WTC11 (cell line): ENCODE data around the gene KDM3B. TPM values are rescaled to one million over a fixed set of nuclear protein-coding genes. Genes with fewer than 3 reads are reported as not detected.

Experiments used
- ATAC-seq: fragments of 200-7000 bp; cut with Tn5 transposase; 2 replicates; pipeline ENCODE4 v1.10.0; 2021; ENCODE audit warnings: mild to moderate bottlenecking, moderate library complexity
- CTCF ChIA-PET: fragments of 300-600 bp; sonication (Branson Sonifier 250); formaldehyde crosslinking; loops from one replicate; lab custom pipeline; 2021; ENCODE audit warnings: antibody characterized with exemption; lab: Charles Lee
- POLR2A ChIA-PET: fragments of 350-600 bp; sonication (Branson Sonifier 250); formaldehyde crosslinking; loops from one replicate; lab custom pipeline; 2021; ENCODE audit warnings: antibody characterized with exemption; lab: Charles Lee
- DNase-seq: peaks from one replicate; pipeline ENCODE4 v3.0.0; 2021; ENCODE audit warnings: low spot score
- H3K27ac Mint-ChIP-seq: 2 replicates; pipeline ENCODE4 v1.8.0; 2021; ENCODE audit warnings: mixed read lengths
- H3K27me3 Mint-ChIP-seq: 2 replicates; pipeline ENCODE4 v1.8.0; 2021; ENCODE audit warnings: low read depth, mild to moderate bottlenecking, moderate library complexity, mixed read lengths
- H3K36me3 Mint-ChIP-seq: 2 replicates; pipeline ENCODE4 v1.8.0; 2021; ENCODE audit warnings: mixed read lengths
- H3K4me1 Mint-ChIP-seq: 2 replicates; pipeline ENCODE4 v1.8.0; 2022; ENCODE audit warnings: mixed read lengths
- H3K4me3 Mint-ChIP-seq: 2 replicates; pipeline ENCODE4 v1.8.0; 2021; ENCODE audit warnings: mild to moderate bottlenecking, moderate library complexity, mixed read lengths
- H3K9me3 Mint-ChIP-seq: 2 replicates; pipeline ENCODE4 v1.8.0; 2021; ENCODE audit warnings: mixed read lengths
- ATF1 ChIP-seq: sonication (generic); formaldehyde crosslinking; IDR thresholded peaks from 2 replicates; pipeline ENCODE4 v1.8.1; 2023; ENCODE audit warnings: mild to moderate bottlenecking, moderate library complexity, missing genetic modification reagents
- CDX4 ChIP-seq: fragments of 250-450 bp; sonication (Bioruptor Pico); IDR thresholded peaks from 2 replicates; pipeline ENCODE4 v1.9.0; 2021; ENCODE audit warnings: moderate library complexity, mild to moderate bottlenecking, inconsistent platforms, borderline replicate concordance
- CREM ChIP-seq: sonication (generic); formaldehyde crosslinking; IDR thresholded peaks from 2 replicates; pipeline ENCODE4 v1.8.1; 2022; ENCODE audit warnings: mild to moderate bottlenecking, missing genetic modification reagents, moderate library complexity
- CTCF ChIP-seq: fragments of 200-600 bp; IDR thresholded peaks from 2 replicates; pipeline ENCODE4 v1.8.0; 2022; ENCODE audit warnings: antibody characterized with exemption
- EMX1 ChIP-seq: fragments of 250-450 bp; sonication (Bioruptor Pico); IDR thresholded peaks from 2 replicates; pipeline ENCODE4 v1.8.0; 2021; ENCODE audit warnings: mild to moderate bottlenecking
- ESRRA ChIP-seq: sonication (generic); formaldehyde crosslinking; IDR thresholded peaks from 2 replicates; pipeline ENCODE4 v1.8.1; 2022; ENCODE audit warnings: mild to moderate bottlenecking, missing genetic modification reagents, borderline replicate concordance
- FOXJ3 ChIP-seq: sonication (generic); formaldehyde crosslinking; IDR thresholded peaks from 2 replicates; pipeline ENCODE4 v1.9.0; 2021; ENCODE audit warnings: missing genetic modification reagents, mild to moderate bottlenecking, borderline replicate concordance
- MYBL2 ChIP-seq: sonication (generic); formaldehyde crosslinking; IDR thresholded peaks from 2 replicates; pipeline ENCODE4 v1.8.1; 2023; ENCODE audit warnings: mild to moderate bottlenecking, moderate library complexity, missing genetic modification reagents
- NFE2L1 ChIP-seq: sonication (generic); formaldehyde crosslinking; IDR thresholded peaks from 2 replicates; pipeline ENCODE4 v1.8.1; 2023; ENCODE audit warnings: missing genetic modification reagents
- NR2C2 ChIP-seq: sonication (generic); formaldehyde crosslinking; IDR thresholded peaks from 2 replicates; pipeline ENCODE4 v1.8.0; 2022; ENCODE audit warnings: mild to moderate bottlenecking, missing genetic modification reagents
- PREB ChIP-seq: sonication (generic); formaldehyde crosslinking; IDR thresholded peaks from 2 replicates; pipeline ENCODE4 v1.8.1; 2022; ENCODE audit warnings: mild to moderate bottlenecking, missing genetic modification reagents, moderate library complexity, borderline replicate concordance
- SMAD4 ChIP-seq: sonication (generic); formaldehyde crosslinking; IDR thresholded peaks from 2 replicates; pipeline ENCODE4 v1.8.0; 2022; ENCODE audit warnings: mild to moderate bottlenecking, missing genetic modification reagents
- TCF7 ChIP-seq: sonication (generic); formaldehyde crosslinking; IDR thresholded peaks from 2 replicates; pipeline ENCODE4 v1.8.0; 2022; ENCODE audit warnings: mild to moderate bottlenecking, low read depth, missing genetic modification reagents, moderate library complexity
- TEAD4 ChIP-seq: sonication (generic); formaldehyde crosslinking; IDR thresholded peaks from 2 replicates; pipeline ENCODE4 v1.8.0; 2022; ENCODE audit warnings: mild to moderate bottlenecking, missing genetic modification reagents
- TP53 ChIP-seq: sonication (generic); formaldehyde crosslinking; IDR thresholded peaks from 2 replicates; pipeline ENCODE4 v1.8.1; 2023; ENCODE audit warnings: mild to moderate bottlenecking, missing genetic modification reagents
- ZNF416 ChIP-seq: fragments of 250-450 bp; sonication (Bioruptor Pico); IDR thresholded peaks from 2 replicates; pipeline ENCODE4 v1.9.0; 2021; ENCODE audit warnings: mild to moderate bottlenecking, inconsistent platforms
- ZNF532 ChIP-seq: fragments of 250-450 bp; sonication (Bioruptor Pico); IDR thresholded peaks from 2 replicates; pipeline ENCODE4 v1.9.0; 2021; ENCODE audit warnings: mild to moderate bottlenecking, borderline replicate concordance
- ZSCAN18 ChIP-seq: fragments of 250-450 bp; sonication (Bioruptor Pico); IDR thresholded peaks from 2 replicates; pipeline ENCODE4 v2.1.2; 2022; ENCODE audit warnings: mild to moderate bottlenecking, moderate library complexity
- total RNA-seq: library from RNA; stranded (reverse); gene quantifications from 3 replicates; pipeline ENCODE4 v1.2.3, GENCODE V29; 2021
- TF ChIP-seq, protein P1 (sequence below): sonication (generic); formaldehyde crosslinking; IDR thresholded peaks from 2 replicates; pipeline ENCODE4 v1.8.0; 2022; ENCODE audit warnings: missing genetic modification reagents

KDM3B gene
- total RNA-seq, 1 experiment from 2014 or later = 87.9 TPM

DNA sequence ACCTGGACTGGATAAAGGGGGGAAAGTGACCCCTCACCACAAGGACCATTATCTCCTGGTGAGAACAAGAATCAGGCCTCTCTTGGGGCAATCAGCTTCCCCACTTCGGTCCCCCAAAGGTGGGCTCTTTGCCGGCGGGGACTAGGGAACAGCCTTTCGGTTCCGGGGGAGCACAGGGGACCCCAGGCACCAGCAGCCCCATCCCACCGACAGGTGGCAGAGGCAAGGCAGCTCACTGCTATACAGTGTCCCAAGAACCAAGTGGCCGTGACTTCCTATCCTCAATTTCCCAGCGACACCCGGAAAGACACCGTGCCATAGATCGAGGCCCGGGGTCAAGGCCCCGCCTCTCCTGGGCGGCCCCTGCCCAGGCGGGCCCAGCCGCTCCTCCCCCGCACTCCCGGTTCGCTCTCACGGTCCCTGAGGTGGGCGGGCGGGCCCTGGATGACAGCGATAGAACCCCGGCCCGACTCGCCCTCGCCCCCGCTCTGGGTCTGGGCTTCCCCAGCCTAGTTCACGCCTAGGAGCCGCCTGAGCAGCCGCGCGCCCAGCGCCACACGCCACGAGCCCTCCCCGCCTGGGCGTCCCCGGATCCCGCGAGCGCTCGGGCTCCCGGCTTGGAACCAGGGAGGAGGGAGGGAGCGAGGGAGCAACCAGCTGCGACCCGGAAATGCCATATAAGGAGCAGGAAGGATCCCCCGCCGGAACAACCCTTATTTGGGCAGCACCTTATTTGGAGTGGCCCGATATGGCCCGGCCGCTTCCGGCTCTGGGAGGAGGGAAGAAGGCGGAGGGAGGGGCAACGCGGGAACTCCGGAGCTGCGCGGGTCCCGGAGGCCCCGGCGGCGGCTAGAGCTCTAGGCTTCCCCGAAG is 112.1 kb downstream of the KDM3B start (continued):
- TF ChIP-seq PREB (CRISPR knock-in tag) (no peak), TCF7 (CRISPR knock-in tag) (no peak), EMX1 (CRISPR knock-in tag) (0 out of 2 replicates have a peak, but pooled peaks have one; percentile 11), ZSCAN18 (CRISPR knock-in tag) (no peak)
- TF ChIP-seq, all 79 proteins: peak for 11

DNA sequence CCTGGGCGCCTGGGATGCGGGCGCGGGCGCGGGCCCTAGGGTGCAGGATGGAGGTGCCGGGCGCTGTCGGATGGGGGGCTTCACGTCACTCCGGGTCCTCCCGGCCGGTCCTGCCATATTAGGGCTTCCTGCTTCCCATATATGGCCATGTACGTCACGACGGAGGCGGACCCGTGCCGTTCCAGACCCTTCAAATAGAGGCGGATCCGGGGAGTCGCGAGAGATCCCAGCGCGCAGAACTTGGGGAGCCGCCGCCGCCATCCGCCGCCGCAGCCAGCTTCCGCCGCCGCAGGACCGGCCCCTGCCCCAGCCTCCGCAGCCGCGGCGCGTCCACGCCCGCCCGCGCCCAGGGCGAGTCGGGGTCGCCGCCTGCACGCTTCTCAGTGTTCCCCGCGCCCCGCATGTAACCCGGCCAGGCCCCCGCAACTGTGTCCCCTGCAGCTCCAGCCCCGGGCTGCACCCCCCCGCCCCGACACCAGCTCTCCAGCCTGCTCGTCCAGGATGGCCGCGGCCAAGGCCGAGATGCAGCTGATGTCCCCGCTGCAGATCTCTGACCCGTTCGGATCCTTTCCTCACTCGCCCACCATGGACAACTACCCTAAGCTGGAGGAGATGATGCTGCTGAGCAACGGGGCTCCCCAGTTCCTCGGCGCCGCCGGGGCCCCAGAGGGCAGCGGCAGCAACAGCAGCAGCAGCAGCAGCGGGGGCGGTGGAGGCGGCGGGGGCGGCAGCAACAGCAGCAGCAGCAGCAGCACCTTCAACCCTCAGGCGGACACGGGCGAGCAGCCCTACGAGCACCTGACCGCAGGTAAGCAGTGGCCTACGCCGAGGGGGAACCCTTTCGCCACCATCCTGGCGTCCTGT is 113.0 kb downstream of the KDM3B start, which contains the start of gene EGR1:
TSS of gene EGR1 (plus strand) at position 219 of the 864 bp plus-strand sequence. CDS start at position 502, 283 bp downstream.
- peaks cover 34% of the 10 kb centered on the region for H3K27me3 Mint-ChIP-seq
- ATAC-seq = peak; percentile 56
- peak; percentile 96 for DNase-seq
- H3K27ac Mint-ChIP-seq = peak within 1 kb of the TSS; percentile 94
- no peaks in the 10 kb centered on the region for H3K9me3 Mint-ChIP-seq
- peak within 1 kb of the TSS; percentile 83 for H3K4me3 Mint-ChIP-seq
- H3K4me1 Mint-ChIP-seq = 0 out of 2 replicates have a peak, but pooled peaks cover 7% of the 10 kb centered on the region
- H3K36me3 Mint-ChIP-seq = peaks cover 22% of the 10 kb centered on the region
- CTCF ChIA-PET = interaction anchor here (0.6 to 13.9 kb wide), 23 partner anchors 10 to 529 kb away, joined by 3 to 254 read pairs (median 3); partner anchors contain the start of genes ETF1, HSPA9, KDM3B and KIF20A
- POLR2A ChIA-PET = interaction anchor here (0.6 to 3.3 kb wide), 13 partner anchors 9 to 114 kb away, joined by 3 to 28 read pairs (median 5); partner anchors contain the start of genes ETF1, HSPA9 and KDM3B
- TF ChIP-seq TP53 (CRISPR knock-in tag) (no peak), FOXJ3 (no peak), MYBL2 (CRISPR knock-in tag) (0 out of 2 replicates have a peak, but pooled peaks have one; percentile 6), TCF7 (CRISPR knock-in tag) (no peak), ATF1 (no peak), CREM (CRISPR knock-in tag) (peak; percentile 83), EMX1 (CRISPR knock-in tag) (peak; percentile 91), TEAD4 (CRISPR knock-in tag) (peak; percentile 40; the same call in 1 of the 2 replicates), CDX4 (no peak), ZNF532 (CRISPR knock-in tag) (peak; percentile 87; the same call in 1 of the 2 replicates), NFE2L1 (CRISPR knock-in tag) (no peak), ZNF416 (peak; percentile 69; the same call in 1 of the 2 replicates), ESRRA (0 out of 2 replicates have a peak, but pooled peaks have one; percentile 17), SMAD4 (0 out of 2 replicates have a peak, but pooled peaks have one; percentile 2), CTCF (no peak), NR2C2 (CRISPR knock-in tag) (no peak)
- TF ChIP-seq, protein P1, sequence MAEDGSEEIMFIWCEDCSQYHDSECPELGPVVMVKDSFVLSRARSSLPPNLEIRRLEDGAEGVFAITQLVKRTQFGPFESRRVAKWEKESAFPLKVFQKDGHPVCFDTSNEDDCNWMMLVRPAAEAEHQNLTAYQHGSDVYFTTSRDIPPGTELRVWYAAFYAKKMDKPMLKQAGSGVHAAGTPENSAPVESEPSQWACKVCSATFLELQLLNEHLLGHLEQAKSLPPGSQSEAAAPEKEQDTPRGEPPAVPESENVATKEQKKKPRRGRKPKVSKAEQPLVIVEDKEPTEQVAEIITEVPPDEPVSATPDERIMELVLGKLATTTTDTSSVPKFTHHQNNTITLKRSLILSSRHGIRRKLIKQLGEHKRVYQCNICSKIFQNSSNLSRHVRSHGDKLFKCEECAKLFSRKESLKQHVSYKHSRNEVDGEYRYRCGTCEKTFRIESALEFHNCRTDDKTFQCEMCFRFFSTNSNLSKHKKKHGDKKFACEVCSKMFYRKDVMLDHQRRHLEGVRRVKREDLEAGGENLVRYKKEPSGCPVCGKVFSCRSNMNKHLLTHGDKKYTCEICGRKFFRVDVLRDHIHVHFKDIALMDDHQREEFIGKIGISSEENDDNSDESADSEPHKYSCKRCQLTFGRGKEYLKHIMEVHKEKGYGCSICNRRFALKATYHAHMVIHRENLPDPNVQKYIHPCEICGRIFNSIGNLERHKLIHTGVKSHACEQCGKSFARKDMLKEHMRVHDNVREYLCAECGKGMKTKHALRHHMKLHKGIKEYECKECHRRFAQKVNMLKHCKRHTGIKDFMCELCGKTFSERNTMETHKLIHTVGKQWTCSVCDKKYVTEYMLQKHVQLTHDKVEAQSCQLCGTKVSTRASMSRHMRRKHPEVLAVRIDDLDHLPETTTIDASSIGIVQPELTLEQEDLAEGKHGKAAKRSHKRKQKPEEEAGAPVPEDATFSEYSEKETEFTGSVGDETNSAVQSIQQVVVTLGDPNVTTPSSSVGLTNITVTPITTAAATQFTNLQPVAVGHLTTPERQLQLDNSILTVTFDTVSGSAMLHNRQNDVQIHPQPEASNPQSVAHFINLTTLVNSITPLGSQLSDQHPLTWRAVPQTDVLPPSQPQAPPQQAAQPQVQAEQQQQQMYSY = no peak
